ENCODE results near the gene PID1. TPM values are rescaled to one million over a fixed set of nuclear protein-coding genes. Genes with fewer than 3 reads are reported as not detected.
"Not testable (repeated sequence)": the region's sequence is repeated elsewhere in the genome, so short reads cannot be mapped to it uniquely, and the experiment has no call there.

PID1 gene
- total RNA-seq, 1 donor from 2014 or later = 29.1 TPM

- DNase-seq (ENCODE audit: low spot score) = no peak
These were observed 52.7 kb downstream of the PID1 start for GRCh38 chr2:229218329-229218921.

- DNase-seq (ENCODE audit: low spot score) = no peak
These were observed 58.8 kb downstream of the PID1 start for GRCh38 chr2:229212241-229212640.

GRCh38 chr2:229210641-229211040 lies 60.4 kb downstream of the PID1 start:
- no peak for DNase-seq (ENCODE audit: low spot score)

- no peak for DNase-seq (ENCODE audit: low spot score)
These were observed 64.5 kb downstream of the PID1 start for GRCh38 chr2:229206548-229206947.

- DNase-seq (ENCODE audit: low spot score) = no peak
These were observed 65.4 kb downstream of the PID1 start for GRCh38 chr2:229205704-229206103.

- DNase-seq (ENCODE audit: low spot score) = peak; percentile 2
These were observed 68.4 kb downstream of the PID1 start for GRCh38 chr2:229202646-229203045.

GRCh38 chr2:229201521-229201920 lies 69.6 kb downstream of the PID1 start:
- no peak for DNase-seq (ENCODE audit: low spot score)

- no peak for DNase-seq (ENCODE audit: low spot score)
These were observed 71.8 kb downstream of the PID1 start for GRCh38 chr2:229199267-229199666.

GRCh38 chr2:229196448-229196847 lies 74.6 kb downstream of the PID1 start:
- DNase-seq (ENCODE audit: low spot score) = no peak

- no peak for DNase-seq (ENCODE audit: low spot score)
These were observed 75.6 kb downstream of the PID1 start for GRCh38 chr2:229195346-229195947.

- no peak for DNase-seq (ENCODE audit: low spot score)
These were observed 77.8 kb downstream of the PID1 start for GRCh38 chr2:229193281-229193680.

GRCh38 chr2:229191413-229191812 lies 79.7 kb downstream of the PID1 start:
- DNase-seq (ENCODE audit: low spot score) = no peak

GRCh38 chr2:229187123-229187522 lies 84.0 kb downstream of the PID1 start:
- DNase-seq (ENCODE audit: low spot score) = not testable (repeated sequence)

GRCh38 chr2:229181641-229182040 lies 89.4 kb downstream of the PID1 start:
- DNase-seq (ENCODE audit: low spot score) = no peak

GRCh38 chr2:229180658-229181057 lies 90.4 kb downstream of the PID1 start:
- DNase-seq (ENCODE audit: low spot score) = no peak

GRCh38 chr2:229179628-229180027 lies 91.5 kb downstream of the PID1 start:
- DNase-seq (ENCODE audit: low spot score) = no peak

GRCh38 chr2:229178706-229179105 lies 92.4 kb downstream of the PID1 start:
- DNase-seq (ENCODE audit: low spot score) = no peak

- no peak for DNase-seq (ENCODE audit: low spot score)
These were observed 93.0 kb downstream of the PID1 start for GRCh38 chr2:229178117-229178516.

GRCh38 chr2:229176136-229176535 lies 95.0 kb downstream of the PID1 start:
- DNase-seq (ENCODE audit: low spot score) = no peak

GRCh38 chr2:229175497-229175863 lies 95.6 kb downstream of the PID1 start:
- DNase-seq (ENCODE audit: low spot score) = no peak

GRCh38 chr2:229174794-229175496 lies 96.1 kb downstream of the PID1 start:
- no peak for DNase-seq (ENCODE audit: low spot score)

GRCh38 chr2:229173825-229174359 lies 97.2 kb downstream of the PID1 start:
- DNase-seq (ENCODE audit: low spot score) = no peak

GRCh38 chr2:229170916-229171315 lies 100.2 kb downstream of the PID1 start:
- no peak for DNase-seq (ENCODE audit: low spot score)

Data from umbilical cord (tissue), 2 donors.